Upper lobe of left lung (tissue), 4 donors: ENCODE measurements around the gene CTAGE6.
"Not testable (repeated sequence)": the region's sequence is repeated elsewhere in the genome, so short reads cannot be mapped to it uniquely, and the experiment has no call there.

Experiments used
- EP300 ChIP-seq, 4 donors: sonication (generic); formaldehyde crosslinking; IDR thresholded peaks; one replicate each; pipeline ENCODE4 v1.5.1; 2017; ENCODE audit warnings: antibody characterized with exemption in 4 of 4, control low read depth in 2 of 4
- POLR2AphosphoS5 ChIP-seq, 2 donors: sonication (generic); formaldehyde crosslinking; IDR thresholded peaks; one replicate each; pipeline ENCODE4 v1.5.1; 2017; ENCODE audit warnings: antibody characterized with exemption in 2 of 2
- TF ChIP-seq, protein P1 (sequence below), 6 experiments: fragments of 450-650 bp in 4 of 6; fragments of 200-600 bp in 2 of 6; sonication (generic) in 2 of 6; IDR thresholded peaks; one replicate each; pipeline ENCODE4 v1.5.1; 2016 to 2019; ENCODE audit warnings: antibody characterized with exemption in 6 of 6

DNA sequence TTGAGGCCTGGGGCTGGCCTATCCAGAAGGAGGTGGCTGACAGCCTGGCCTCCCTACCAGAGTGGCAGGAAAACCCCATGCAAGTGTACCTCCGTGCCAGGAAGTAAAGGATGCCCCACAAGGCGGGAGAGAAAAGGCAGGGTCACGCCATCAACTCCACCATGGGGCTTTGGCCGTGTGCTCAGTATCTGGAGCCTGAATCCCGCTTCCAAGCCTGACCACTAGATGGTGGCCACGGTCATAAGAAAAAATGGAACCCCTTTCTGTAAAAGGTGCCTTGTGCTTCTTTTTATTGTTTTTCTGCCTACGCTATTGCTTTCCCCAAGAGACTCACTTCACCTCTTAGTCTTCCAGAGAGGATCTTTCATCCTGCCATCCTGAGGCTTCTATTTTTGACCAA is 29.9 kb downstream of the CTAGE6 start:
- TF ChIP-seq EP300, POLR2AphosphoS5 (IDR thresholded peaks at IDR 0.05): not testable (repeated sequence)
- TF ChIP-seq, protein P1, sequence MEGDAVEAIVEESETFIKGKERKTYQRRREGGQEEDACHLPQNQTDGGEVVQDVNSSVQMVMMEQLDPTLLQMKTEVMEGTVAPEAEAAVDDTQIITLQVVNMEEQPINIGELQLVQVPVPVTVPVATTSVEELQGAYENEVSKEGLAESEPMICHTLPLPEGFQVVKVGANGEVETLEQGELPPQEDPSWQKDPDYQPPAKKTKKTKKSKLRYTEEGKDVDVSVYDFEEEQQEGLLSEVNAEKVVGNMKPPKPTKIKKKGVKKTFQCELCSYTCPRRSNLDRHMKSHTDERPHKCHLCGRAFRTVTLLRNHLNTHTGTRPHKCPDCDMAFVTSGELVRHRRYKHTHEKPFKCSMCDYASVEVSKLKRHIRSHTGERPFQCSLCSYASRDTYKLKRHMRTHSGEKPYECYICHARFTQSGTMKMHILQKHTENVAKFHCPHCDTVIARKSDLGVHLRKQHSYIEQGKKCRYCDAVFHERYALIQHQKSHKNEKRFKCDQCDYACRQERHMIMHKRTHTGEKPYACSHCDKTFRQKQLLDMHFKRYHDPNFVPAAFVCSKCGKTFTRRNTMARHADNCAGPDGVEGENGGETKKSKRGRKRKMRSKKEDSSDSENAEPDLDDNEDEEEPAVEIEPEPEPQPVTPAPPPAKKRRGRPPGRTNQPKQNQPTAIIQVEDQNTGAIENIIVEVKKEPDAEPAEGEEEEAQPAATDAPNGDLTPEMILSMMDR (IDR thresholded peaks at IDR 0.05), result not testable (repeated sequence)
